ENCODE measurements around the gene USP54.
"Not testable (repeated sequence)": the region's sequence is repeated elsewhere in the genome, so short reads cannot be mapped to it uniquely, and the experiment has no call there.

USP54 gene

DNA sequence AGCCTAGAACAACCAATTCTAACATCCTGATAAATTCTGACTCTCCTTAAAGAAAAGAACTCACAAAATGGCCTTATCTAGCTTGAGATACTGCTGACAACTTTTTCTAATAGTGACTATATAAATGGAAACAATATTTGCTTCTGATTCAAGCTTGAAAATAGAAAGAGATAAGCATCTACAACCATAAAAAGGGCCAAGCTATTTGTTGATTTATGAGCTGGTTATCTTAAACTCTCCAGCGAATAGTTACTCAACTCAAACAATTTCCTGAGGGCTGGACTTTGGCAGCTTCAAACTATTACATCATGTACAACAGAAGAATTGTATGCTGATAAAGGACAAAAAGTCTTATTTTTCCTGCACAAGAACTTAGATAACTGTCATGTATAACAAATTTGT, 4.6 kb downstream of the USP54 start:
- no peak for DNase-seq

DNA sequence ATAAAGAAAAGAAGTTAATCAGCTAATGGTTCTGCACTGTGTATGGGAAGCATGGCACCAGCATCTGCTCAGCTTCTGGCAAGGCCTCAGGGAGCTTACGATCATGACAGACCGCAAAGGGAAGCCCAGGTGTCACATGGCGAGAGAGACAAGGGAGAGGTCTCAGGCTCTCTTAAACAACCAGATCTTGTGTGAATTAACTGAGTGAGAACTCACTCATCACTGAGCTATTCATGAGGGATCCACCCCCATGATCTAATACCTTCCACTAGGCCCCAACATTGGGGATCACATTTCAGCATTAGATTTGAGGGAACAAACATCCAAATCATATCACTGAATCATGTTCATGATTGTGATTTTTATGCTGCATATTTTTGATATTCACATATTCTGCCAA, 5.8 kb downstream of the USP54 start:
- no peak for DNase-seq

GRCh38 chr10:73584737-73585136, 6.4 kb downstream of the USP54 start:
- no peak for DNase-seq

GRCh38 chr10:73581918-73582317, 9.2 kb downstream of the USP54 start:
- no peak for DNase-seq

DNA sequence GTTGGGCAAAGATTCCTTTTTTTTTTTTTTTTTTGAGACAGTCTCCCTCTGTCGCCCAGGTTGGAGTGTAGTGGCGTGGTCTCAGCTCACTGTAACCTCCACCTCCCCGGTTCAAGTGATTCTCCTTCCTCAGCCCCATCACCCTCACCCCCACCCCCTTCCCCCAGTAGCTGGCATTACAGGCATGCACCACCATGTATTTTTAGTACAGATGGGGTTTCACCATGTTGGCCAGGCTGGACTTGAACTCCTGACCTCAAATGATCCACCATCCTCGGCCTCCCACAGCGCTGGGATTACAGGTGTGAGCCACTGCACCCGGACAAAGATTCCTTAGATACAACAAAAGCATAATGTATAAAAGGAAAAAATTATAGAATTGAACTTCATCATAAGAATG, 12.2 kb downstream of the USP54 start:
- not testable (repeated sequence) for DNase-seq

GRCh38 chr10:73577788-73578187, 13.4 kb downstream of the USP54 start:
- DNase-seq, result peak; percentile 4

GRCh38 chr10:73576890-73577591, 14.1 kb downstream of the USP54 start:
- DNase-seq, result no peak

DNA sequence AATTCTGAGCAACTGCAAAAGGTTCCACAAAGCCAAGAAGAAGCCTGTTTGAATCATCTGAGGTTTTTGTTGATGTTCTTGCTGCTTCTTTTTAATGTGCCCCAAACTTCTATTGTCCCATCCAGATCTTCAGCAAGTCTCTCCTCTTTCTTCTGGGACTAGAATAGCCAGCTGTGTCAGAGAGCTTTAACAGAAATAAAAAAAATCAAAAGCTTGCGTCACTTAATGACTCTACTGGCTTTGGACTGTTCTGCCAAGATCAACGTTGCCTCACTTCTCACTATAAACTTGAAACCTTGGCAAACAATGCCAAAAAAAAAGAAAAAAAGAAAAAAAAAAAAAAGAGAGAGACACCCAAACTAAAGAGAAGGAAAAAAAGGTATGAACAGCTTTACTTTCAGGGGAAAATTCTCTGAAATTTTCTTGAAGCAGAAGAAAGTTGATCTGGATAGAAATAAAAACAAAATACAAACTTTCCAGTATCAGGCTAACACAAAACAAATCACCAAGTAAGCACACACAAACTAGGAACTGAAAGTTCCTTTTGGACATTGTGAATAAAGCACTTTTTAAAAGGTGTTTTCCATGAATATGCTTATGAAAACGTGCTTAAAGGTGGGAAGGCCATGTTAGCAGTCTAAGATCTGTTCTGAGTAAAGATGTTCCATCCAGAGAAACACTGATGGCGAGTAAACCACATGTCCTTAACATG, 14.8 kb downstream of the USP54 start:
- DNase-seq, result no peak

GRCh38 chr10:73567025-73567424, 24.1 kb downstream of the USP54 start:
- DNase-seq, result not testable (repeated sequence)

GRCh38 chr10:73561192-73561591, 29.9 kb downstream of the USP54 start:
- DNase-seq, result no peak

DNA sequence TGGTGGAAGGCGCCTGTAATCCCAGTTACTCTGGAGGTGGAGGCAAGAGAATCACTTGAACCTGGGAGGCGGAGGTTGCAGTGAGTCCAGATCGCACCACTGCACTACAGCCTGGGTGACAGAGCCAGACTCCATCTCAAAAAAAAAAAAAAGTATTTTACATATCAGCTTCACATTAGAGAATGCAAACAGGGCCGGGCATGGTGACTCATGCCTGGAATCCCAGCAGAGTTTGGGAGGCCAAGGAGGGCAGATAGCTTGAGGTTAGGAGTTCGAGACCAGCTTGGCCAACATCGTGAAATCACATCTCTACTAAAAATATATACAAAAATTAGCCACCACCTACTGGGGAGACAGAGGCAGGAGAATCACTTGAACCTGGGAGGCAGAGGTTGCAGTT, 31.6 kb downstream of the USP54 start:
- no peak for DNase-seq

GRCh38 chr10:73556855-73557254, 34.3 kb downstream of the USP54 start:
- no peak for DNase-seq

DNA sequence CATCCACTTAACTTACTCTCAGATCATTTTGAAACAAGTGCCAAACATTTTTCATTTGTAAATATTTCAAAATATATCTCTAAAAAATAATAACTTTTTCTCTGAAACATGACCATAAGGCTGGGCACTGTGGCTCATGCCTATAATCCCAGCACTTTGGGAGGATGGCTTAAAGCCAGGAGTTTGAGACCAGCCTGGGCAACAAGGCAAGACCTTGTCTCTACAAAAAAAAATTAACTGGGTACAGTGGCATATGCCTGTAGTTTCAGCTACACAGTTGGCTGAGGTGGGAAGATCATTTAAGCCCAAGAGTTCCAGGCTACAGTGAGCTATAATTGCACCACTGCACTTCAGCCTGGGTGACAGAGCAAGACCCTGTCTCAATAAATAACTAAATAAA, 36.4 kb downstream of the USP54 start:
- no peak for DNase-seq

DNA sequence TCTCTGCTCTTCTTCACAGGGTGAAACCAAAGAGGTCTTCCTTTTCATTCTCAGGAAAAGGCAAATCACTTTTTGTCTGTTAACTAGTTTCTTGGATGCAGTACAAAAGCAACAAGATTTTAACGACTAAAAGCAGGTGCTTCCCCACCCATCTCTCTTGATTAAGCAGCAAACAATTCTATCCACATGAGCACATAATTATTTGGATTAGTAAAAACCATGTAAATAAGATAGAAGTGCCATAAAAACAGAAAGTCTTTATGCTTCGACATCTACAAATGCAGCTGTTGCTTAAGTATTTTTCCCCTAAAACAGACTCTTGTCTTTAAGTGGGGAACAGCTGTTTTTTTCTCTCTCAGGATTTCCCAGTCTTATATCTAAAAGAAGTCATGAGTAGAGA, 37.4 kb downstream of the USP54 start:
- peak; percentile 11 for DNase-seq

GRCh38 chr10:73552819-73553715, 38.1 kb downstream of the USP54 start:
- DNase-seq, result no peak

DNA sequence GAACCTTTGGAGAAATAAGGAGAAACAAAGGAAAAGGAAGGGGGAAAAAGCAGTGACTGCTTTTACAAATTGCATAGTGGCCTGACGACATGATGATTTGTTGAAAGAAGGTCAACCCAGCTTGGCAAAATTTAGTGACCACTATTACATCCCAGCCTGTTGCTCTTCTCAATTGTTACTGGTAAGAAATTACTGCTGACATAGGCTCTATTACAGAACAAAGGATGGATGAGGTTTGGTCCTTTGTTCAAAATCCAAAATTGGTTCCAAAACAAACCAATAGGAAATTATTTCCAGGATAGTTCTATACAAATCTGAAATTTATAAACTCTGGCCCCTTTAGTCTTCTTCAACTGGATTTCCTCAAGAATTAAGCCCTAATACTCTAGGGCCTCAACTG, 39.6 kb downstream of the USP54 start:
- no peak for DNase-seq

DNA sequence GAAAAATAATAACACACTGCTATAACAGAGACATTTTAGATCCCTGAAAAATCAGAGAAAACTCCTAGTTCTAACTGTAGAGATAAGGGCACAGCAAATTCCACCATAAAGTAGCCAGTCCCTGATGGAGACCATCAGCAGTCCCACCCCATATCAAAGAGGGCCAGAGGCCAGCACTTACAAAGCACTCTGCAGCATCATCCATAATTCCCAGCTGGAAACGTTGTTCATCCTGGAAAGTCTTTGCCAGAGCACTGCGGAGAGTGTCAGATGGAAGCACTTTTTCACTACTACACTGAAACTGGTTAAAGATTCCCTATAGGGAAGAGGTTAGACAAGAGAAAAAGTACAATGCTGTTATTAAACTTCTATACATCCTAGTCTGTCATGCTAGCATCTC, 45.8 kb downstream of the USP54 start:
- DNase-seq, result no peak

- no peak for DNase-seq
These were observed 53.4 kb downstream of the USP54 start for GRCh38 chr10:73537709-73538108.

GRCh38 chr10:73537288-73537687, 53.9 kb downstream of the USP54 start:
- DNase-seq, result no peak

DNA sequence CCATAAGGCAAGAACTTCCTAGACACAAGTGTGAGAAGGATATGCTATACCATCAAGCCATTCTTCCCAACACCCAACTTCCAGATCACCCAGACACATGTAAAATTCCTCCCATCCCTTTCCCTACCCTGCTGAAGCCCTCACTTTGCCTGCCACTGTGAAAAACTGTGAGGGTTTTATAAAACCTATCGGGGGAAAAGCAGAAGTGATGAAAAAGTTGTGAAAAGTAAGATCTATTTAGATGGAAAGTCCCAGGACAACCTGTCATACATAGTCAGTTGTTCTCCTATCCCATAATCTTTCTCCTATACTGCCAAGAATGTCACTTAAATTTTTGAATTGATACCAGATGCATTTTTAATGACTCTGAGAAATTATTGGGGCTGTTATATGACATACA, 56.3 kb downstream of the USP54 start:
- no peak for DNase-seq

- peak; percentile 34 for DNase-seq
These were observed 61.9 kb downstream of the USP54 start for GRCh38 chr10:73529089-73529832.

- DNase-seq, result no peak
These were observed 68.9 kb downstream of the USP54 start for GRCh38 chr10:73522263-73522662.

DNA sequence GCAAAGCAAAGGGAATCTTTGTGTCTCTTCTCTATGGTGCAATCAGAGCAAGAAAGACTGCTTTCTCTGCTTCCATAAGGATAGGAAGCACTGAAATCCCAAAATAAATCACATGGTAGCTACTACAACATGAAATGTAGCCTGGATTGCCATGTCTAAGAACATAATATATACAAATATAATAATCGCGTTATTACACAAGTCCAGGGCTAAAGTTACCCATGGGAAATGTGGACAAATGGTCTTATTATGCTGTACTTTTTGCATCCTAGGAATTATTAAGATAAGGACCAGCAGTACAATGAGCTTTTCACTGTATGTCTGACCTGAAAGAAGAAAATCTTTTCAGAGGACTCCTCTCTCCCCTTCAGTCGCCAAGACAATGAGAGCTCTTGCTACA, 71.8 kb downstream of the USP54 start:
- DNase-seq, result no peak

Measured in DMS79 (cell line).